BLaER1 treated with 17β-estradiol and CSF1 and Interleukin-3, amounts not matched to agents 10 nM and 100 nM (cell line): Measurements from ENCODE around the gene AEN.

Experiments used
- H3K27ac ChIP-seq, 11 experiments: shearing (Covaris generic); formaldehyde crosslinking; 2 replicates each; pipeline ENCODE4 v1.8.1; 2022
- H3K27me3 ChIP-seq, 11 experiments: shearing (Covaris generic); formaldehyde crosslinking; 2 replicates each; pipeline ENCODE4 v1.8.1; 2022
- H3K36me3 ChIP-seq, 11 experiments: shearing (Covaris generic); formaldehyde crosslinking; 2 replicates each; pipeline ENCODE4 v1.8.1; 2022
- H3K4me1 ChIP-seq, 10 experiments: shearing (Covaris generic); formaldehyde crosslinking; 2 replicates each; pipeline ENCODE4 v1.8.1; 2022
- H3K4me2 ChIP-seq, 11 experiments: shearing (Covaris generic); formaldehyde crosslinking; 2 replicates each; pipeline ENCODE4 v1.8.1; 2022
- H3K4me3 ChIP-seq, 10 experiments: shearing (Covaris generic); formaldehyde crosslinking; 2 replicates each; pipeline ENCODE4 v1.8.1; 2022
- H3K9ac ChIP-seq, 11 experiments: shearing (Covaris generic); formaldehyde crosslinking; 2 replicates each; pipeline ENCODE4 v1.8.1; 2022
- H3K9me3 ChIP-seq, 11 experiments: shearing (Covaris generic); formaldehyde crosslinking; replicated peaks in 1 of 11; 2 replicates each; pipeline ENCODE4 v1.8.1; 2022
- H4K20me1 ChIP-seq, 11 experiments: shearing (Covaris generic); formaldehyde crosslinking; 2 replicates each; pipeline ENCODE4 v1.8.1; 2022
- Cebpa-rat ChIP-seq, 11 experiments: shearing (Covaris generic); IDR thresholded peaks; 2 replicates each; pipeline ENCODE4 v1.8.1; 2022

AEN gene

DNA sequence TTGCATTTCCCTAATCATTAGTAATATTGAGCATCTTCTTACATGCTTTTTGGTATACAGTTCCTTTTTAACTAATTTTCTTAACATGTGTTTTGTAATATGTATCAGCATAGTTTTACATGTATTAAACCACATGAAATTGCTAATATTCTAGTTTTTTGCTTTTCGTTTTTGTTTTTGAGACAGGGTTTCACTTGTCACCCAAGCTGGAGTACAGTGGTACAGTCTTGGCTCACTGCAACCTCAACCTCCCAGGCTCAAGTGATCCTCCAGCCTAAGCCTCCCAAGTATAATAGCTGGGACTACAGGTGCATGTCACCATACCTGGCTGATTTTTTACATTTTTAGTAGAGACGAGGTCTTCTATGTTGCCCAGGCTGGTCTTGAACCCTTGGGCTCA lies 13.3 kb downstream of the AEN start:
- Histone ChIP-seq H4K20me1 (peaks cover 0 to 56% (median 33%) of the 10 kb centered on the region in 11 experiments; a peak in 21 of 22 replicates), H3K9me3 (no peaks in the 10 kb centered on the region), H3K4me1 (peaks cover 62 to 98% (median 89%) of the 10 kb centered on the region in 10 experiments), H3K36me3 (peaks cover 19 to 73% (median 57%) of the 10 kb centered on the region in 11 experiments), H3K27me3 (no peaks in the 10 kb centered on the region), H3K9ac (peak overlapping the region in 2 of 11 experiments; percentile 1 to 38; a peak in 2 of 22 replicates), H3K4me3 (no peak overlapping the region), H3K27ac (peak overlapping the region in 9 of 11 experiments; percentile 89 to 96 (median 94); a peak in 16 of 22 replicates), H3K4me2 (peak overlapping the region; percentile 14 to 98 (median 95); a peak in 19 of 22 replicates)
- no peak for TF ChIP-seq Cebpa-rat (IDR thresholded peaks at IDR 0.05)

DNA sequence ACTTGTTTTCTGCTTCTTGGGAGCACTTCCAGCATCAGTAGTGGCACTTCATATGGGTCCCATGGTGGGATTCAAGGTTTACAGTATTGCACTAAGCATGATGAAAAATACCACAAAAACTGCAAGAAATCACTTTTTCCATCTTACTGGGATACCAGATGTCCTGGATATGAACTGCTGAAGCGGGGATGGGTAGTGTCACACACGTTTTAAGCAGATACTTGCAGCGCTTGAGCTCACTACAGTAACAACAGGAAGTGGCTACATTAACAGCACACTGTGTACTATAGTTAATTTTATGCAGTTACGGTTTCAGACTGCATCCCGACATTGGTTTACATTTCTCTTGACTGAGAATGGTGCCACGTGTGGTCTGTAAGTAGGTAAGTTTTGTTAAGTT lies 14.2 kb downstream of the AEN start:
- Histone ChIP-seq H3K9ac (peak overlapping the region in 8 of 11 experiments; percentile 3 to 47 (median 36); a peak in 12 of 22 replicates), H3K27me3 (no peaks in the 10 kb centered on the region), H3K4me1 (peaks cover 62 to 98% (median 89%) of the 10 kb centered on the region in 10 experiments), H4K20me1 (peaks cover 0 to 48% (median 24%) of the 10 kb centered on the region in 11 experiments; a peak in 19 of 22 replicates), H3K4me2 (peak overlapping the region; percentile 86 to 98 (median 95)), H3K27ac (peak overlapping the region in 9 of 11 experiments; percentile 89 to 96 (median 94); a peak in 18 of 22 replicates), H3K4me3 (no peak overlapping the region), H3K9me3 (no peaks in the 10 kb centered on the region), H3K36me3 (peaks cover 11 to 64% (median 49%) of the 10 kb centered on the region in 11 experiments; a peak in 21 of 22 replicates)
- TF ChIP-seq Cebpa-rat (IDR thresholded peaks at IDR 0.05), result no peak

- H3K4me1 ChIP-seq, result peaks cover 67 to 98% (median 89%) of the 10 kb centered on the region in 10 experiments
- no peak overlapping the region; a peak in 1 of 20 replicates for H3K4me3 ChIP-seq
- H3K9ac ChIP-seq, result peak overlapping the region in 5 of 11 experiments; percentile 2 to 45 (median 23); a peak in 8 of 22 replicates
- peaks cover 0 to 40% (median 17%) of the 10 kb centered on the region in 11 experiments; a peak in 17 of 22 replicates for H4K20me1 ChIP-seq
- H3K36me3 ChIP-seq, result peaks cover 4 to 57% (median 41%) of the 10 kb centered on the region in 11 experiments; a peak in 21 of 22 replicates
- peak overlapping the region; percentile 3 to 96 (median 93); a peak in 19 of 22 replicates for H3K27ac ChIP-seq
- H3K27me3 ChIP-seq, result no peaks in the 10 kb centered on the region
- TF ChIP-seq Cebpa-rat (IDR thresholded peaks at IDR 0.05), result no peak
- no peaks in the 10 kb centered on the region for H3K9me3 ChIP-seq
- H3K4me2 ChIP-seq, result peak overlapping the region; percentile 86 to 98 (median 95)
These were observed 14.9 kb downstream of the AEN start for GRCh38 chr15:88636050-88636449.

DNA sequence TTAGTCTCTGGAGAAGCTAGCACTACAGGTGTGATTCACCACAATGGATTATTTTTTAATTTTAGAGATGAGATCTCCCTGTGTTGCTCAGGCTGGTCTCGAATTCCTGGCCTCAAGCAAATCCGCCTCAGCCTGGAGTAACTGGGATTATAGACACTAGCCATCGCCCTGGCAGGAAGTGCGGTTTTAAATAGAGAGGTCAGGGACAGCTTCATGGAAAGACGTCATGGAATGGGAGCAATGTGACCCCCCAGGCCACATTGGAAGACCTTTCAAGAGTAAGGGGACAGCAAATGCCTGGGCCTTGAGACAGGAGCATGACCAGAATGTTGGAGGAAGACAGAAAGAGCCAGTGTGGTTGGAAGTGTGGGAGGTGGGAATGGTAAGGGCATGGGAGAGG lies 15.5 kb downstream of the AEN start:
- H3K4me2 ChIP-seq, result peak overlapping the region; percentile 86 to 98 (median 95)

DNA sequence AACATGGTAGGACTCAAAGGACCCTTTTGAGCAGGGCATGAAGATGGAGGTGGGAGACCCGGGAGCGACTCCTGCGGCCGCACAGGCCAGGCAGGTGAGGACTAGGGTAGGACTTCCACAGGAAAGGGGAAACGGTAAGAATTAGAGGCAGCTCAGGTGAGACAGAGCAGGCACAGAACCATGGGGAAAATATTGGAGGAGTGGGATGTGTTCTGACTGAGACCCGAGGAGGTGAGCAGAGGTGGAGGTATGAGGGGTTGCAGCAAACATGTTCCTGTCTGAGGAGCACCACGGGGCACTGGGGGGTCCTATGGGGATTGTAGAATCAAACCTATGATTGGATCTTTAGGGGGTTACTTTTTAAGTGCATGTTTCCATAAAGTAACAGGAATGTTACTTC lies 16.3 kb downstream of the AEN start:
- no peaks in the 10 kb centered on the region for H3K9me3 ChIP-seq

More for the DNA sequence above, 15.5 kb downstream of the AEN start:
- no peaks in the 10 kb centered on the region for H3K9me3 ChIP-seq
- H3K4me3 ChIP-seq, result no peak overlapping the region
- H3K27me3 ChIP-seq, result no peaks in the 10 kb centered on the region
- no peak for TF ChIP-seq Cebpa-rat (IDR thresholded peaks at IDR 0.05)
- peaks cover 73 to 98% (median 91%) of the 10 kb centered on the region in 10 experiments for H3K4me1 ChIP-seq
- peaks cover 0 to 51% (median 35%) of the 10 kb centered on the region in 11 experiments; a peak in 21 of 22 replicates for H3K36me3 ChIP-seq
- peak overlapping the region in 4 of 11 experiments; percentile 10 to 85 (median 78); a peak in 2 of 22 replicates for H3K9ac ChIP-seq
- peaks cover 0 to 34% (median 11%) of the 10 kb centered on the region in 11 experiments; a peak in 15 of 22 replicates for H4K20me1 ChIP-seq
- H3K27ac ChIP-seq, result peak overlapping the region in 10 of 11 experiments; percentile 3 to 96 (median 94); a peak in 18 of 22 replicates

GRCh38 chr15:88637841-88638625 lies 16.9 kb downstream of the AEN start:
- H3K9ac ChIP-seq, result peak overlapping the region; percentile 77 to 86 (median 80)
- peak overlapping the region; percentile 89 to 96 (median 93) for H3K27ac ChIP-seq
- peaks cover 83 to 95% (median 89%) of the 10 kb centered on the region in 10 experiments for H3K4me1 ChIP-seq
- H3K4me3 ChIP-seq, result peak overlapping the region; percentile 24 to 66 (median 55); a peak in 19 of 20 replicates
- H4K20me1 ChIP-seq, result peaks cover 0 to 20% (median 0%) of the 10 kb centered on the region in 11 experiments; a peak in 6 of 22 replicates
- H3K36me3 ChIP-seq, result peaks cover 0 to 37% (median 23%) of the 10 kb centered on the region in 11 experiments; a peak in 19 of 22 replicates
- peak overlapping the region; percentile 86 to 98 (median 95) for H3K4me2 ChIP-seq
- no peak for TF ChIP-seq Cebpa-rat (IDR thresholded peaks at IDR 0.05)
- no peaks in the 10 kb centered on the region for H3K27me3 ChIP-seq
- H3K9me3 ChIP-seq, result no peaks in the 10 kb centered on the region

More for the DNA sequence above, 16.3 kb downstream of the AEN start:
- Histone ChIP-seq H3K27ac (peak overlapping the region in 10 of 11 experiments; percentile 89 to 96 (median 94); a peak in 20 of 22 replicates), H3K4me1 (peaks cover 81 to 98% (median 93%) of the 10 kb centered on the region in 10 experiments), H3K4me2 (peak overlapping the region; percentile 86 to 98 (median 95)), H3K27me3 (no peaks in the 10 kb centered on the region), H4K20me1 (peaks cover 0 to 26% (median 3%) of the 10 kb centered on the region in 11 experiments; a peak in 10 of 22 replicates), H3K4me3 (no peak overlapping the region), H3K36me3 (peaks cover 0 to 43% (median 28%) of the 10 kb centered on the region in 11 experiments; a peak in 19 of 22 replicates), H3K9ac (peak overlapping the region in 9 of 11 experiments; percentile 77 to 86 (median 80); a peak in 16 of 22 replicates)
- no peak for TF ChIP-seq Cebpa-rat (IDR thresholded peaks at IDR 0.05)

DNA sequence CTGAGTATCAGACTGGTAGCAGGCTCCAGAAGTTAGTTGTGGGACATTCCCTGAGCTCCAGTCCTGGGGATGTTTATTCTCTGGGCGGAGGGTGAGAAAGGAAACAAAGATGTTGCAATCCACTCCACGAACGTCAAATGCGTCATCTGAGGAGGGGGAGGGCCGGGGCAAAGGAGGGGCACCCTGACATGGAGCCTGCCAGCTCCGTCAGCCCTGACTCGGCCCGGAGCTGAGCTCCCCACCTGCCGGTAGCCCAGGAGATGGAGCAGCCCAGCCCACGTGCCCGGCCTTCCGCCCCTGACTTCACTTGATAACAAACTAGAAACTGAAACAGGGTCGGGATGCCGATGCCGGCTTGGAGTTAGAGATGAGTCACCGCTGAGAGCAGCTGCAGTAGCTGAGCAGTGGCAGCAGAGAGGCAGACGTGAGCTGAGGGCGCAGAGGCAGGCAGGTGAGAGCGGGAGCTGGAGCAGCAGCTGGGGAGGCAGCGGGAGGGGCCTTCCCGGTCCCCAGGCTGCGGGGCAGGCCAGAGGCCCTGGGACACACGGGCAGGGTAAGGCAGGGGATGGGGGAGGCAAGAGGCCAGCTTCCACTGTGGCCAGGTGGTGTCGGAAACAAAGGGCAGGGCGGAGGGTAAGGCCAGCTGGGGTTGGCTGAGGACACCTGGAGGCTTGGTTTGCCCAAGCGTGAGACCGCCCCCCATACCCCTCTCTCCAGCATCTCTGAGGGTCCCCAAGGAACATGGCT lies 17.7 kb downstream of the AEN start, which contains the start of gene ISG20:
Gene ISG20, plus strand, starts transcription at position 391 of the 747 bp plus-strand sequence. Its CDS starts 351 bp downstream, at position 742.
- H3K4me1 ChIP-seq, result peaks cover 80 to 88% (median 85%) of the 10 kb centered on the region in 10 experiments
- H3K36me3 ChIP-seq, result peaks cover 0 to 29% (median 16%) of the 10 kb centered on the region in 11 experiments; a peak in 18 of 22 replicates
- no peaks in the 10 kb centered on the region for H3K9me3 ChIP-seq
- H3K27ac ChIP-seq, result peak within 1 kb of the TSS; percentile 89 to 96 (median 93)
- H3K27me3 ChIP-seq, result no peaks in the 10 kb centered on the region
- H4K20me1 ChIP-seq, result peaks cover 0 to 15% (median 0%) of the 10 kb centered on the region in 11 experiments; a peak in 5 of 22 replicates
- H3K4me2 ChIP-seq, result peak within 1 kb of the TSS; percentile 86 to 98 (median 95)
- peak; percentile 83 to 96 (median 91) for TF ChIP-seq Cebpa-rat (IDR thresholded peaks at IDR 0.05)
- H3K4me3 ChIP-seq, result peak within 1 kb of the TSS; percentile 48 to 66 (median 56)
- peak within 1 kb of the TSS; percentile 77 to 86 (median 80) for H3K9ac ChIP-seq
